Posterior cingulate gyrus (tissue), 11 donors: ENCODE measurements around the gene TTLL8.

Experiments used
- DNase-seq, 10 donors: peaks; one replicate each; pipeline versions ENCODE4 v3.0.0 to v3.0.0-alpha.2; 2020 to 2021; ENCODE audit warnings: mixed read lengths in 3 of 10
- intact Hi-C: fragments of 100-400 bp; cut with DNase I; formaldehyde crosslinking; loops from one replicate; pipeline ENCODE4 v1.15.1; 2023

Gene TTLL8

DNA sequence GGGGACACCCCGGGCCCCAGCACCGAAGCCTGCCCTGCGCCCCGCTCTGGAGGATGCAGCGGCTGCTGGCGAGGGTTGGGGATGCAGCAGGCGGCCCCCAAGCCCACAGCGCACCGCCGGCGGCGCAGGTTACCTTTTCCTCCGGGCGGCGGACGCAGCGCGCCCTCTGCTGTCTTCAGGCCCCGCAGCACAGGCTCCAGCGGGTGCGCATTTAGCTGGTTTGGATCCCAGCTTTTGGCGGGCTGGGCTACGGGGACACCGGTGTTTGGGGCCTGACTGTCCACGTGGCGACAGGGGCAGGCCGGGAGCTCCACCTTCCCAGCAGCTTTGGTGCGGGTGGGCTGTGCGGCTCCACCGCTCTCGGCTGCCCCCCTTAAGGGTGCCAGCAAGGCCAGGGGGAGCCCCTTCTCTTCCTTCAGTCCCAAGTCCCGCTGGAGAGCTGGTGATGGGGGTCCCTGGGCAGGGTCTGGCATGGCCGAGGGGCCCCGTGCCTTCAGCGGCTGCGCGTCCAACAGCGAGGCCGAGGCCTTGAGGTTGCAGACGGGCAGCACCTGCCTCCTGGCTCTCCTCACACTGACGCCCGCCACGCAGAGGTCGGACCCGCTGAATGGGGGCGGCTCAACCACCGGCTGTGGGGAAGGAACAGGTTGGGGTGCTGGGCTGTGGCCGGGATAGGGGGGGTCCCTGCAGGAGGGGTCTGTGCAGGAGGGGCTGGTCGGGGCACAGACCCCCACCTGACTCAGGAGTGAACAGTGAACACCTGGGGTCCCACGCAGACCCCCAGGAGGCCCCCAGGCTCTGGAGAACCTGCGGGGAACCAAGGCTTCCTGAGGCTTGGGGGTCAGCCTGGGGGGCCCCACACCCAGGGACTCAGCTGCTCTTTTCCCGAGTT lies 27.6 kb downstream of the TTLL8 start:
- DNase-seq, result peak; percentile 39 to 96 (median 74)
- intact Hi-C loops, result loop anchor here (1.0 to 5.0 kb wide), 2 partner anchors 33 to 101 kb away; no protein-coding TSS in a partner anchor

DNA sequence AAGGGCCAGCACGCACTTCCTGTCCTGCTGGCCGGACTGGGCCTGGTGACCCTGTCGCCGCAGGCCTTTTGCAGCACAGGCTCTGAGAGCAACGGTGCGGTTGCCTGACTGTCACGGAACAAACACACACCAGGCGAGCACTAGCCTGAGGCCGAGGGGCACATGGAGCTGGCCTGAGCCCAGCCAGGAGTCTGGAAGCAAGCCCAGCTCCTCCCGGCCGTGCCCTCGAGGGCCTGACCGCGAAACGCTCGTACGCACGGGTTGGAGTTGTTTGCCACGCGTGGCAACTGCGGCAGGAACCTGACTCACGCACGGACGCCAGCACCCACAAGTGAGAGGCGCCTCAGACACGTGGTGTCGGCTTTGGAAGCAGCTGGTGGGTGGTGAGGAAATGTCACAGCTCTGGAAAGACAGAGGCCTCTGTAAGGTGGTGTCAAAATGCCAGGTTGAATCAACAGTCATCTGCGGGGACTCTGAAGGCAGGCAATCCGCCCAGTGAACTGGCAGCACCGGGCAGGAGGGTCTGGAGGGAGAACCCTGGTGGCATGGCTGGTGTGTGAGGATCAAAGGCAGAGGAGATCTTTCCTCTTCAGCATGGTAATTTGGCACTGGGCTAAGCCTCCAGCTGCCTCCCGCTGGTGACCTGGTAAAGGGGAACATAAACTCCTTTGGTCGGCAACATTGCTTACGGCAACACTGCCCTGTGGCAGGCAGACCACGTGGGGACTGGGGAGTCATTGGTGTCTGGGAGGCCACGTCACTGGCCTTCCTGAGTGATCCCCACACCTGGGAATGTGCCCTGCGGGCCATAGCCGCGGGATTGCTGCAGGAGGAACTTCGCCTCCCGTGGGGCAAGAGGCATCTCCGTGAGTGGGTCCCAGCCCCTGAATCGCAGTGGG lies 30.2 kb downstream of the TTLL8 start:
- intact Hi-C loops, result no loop called here
- DNase-seq, result peak in 6 of 10 donors; percentile 22 to 90 (median 74)

- intact Hi-C loops, result no loop called here
- peak in 1 of 10 donors; percentile 46 for DNase-seq
Measured at GRCh38 chr22:50025993-50026392, 32.1 kb downstream of the TTLL8 start.

GRCh38 chr22:50022171-50022819 lies 35.8 kb downstream of the TTLL8 start:
- intact Hi-C loops, result no loop called here
- peak in 1 of 10 donors; percentile 17 for DNase-seq

GRCh38 chr22:50020606-50021005 lies 37.5 kb downstream of the TTLL8 start:
- peak in 1 of 10 donors; percentile 17 for DNase-seq

GRCh38 chr22:50019316-50019715 lies 38.8 kb downstream of the TTLL8 start:
- intact Hi-C loops, result no loop called here
- DNase-seq, result peak in 1 of 10 donors; percentile 38

More at GRCh38 chr22:50020606-50021005, 37.5 kb downstream of the TTLL8 start:
- intact Hi-C loops, result no loop called here

- no peak for DNase-seq
- intact Hi-C loops, result no loop called here
Measured at GRCh38 chr22:50018608-50019285, 39.4 kb downstream of the TTLL8 start.

GRCh38 chr22:50017701-50018224 lies 40.3 kb downstream of the TTLL8 start:
- intact Hi-C loops, result no loop called here
- DNase-seq, result peak in 3 of 10 donors; percentile 28 to 36 (median 28)

GRCh38 chr22:50016988-50017700 lies 41.0 kb downstream of the TTLL8 start:
- peak in 4 of 10 donors; percentile 4 to 77 (median 64) for DNase-seq
- intact Hi-C loops, result no loop called here

- intact Hi-C loops, result no loop called here
- peak in 2 of 10 donors; percentile 80 to 83 for DNase-seq
Measured at GRCh38 chr22:50016308-50016987, 41.6 kb downstream of the TTLL8 start.

DNA sequence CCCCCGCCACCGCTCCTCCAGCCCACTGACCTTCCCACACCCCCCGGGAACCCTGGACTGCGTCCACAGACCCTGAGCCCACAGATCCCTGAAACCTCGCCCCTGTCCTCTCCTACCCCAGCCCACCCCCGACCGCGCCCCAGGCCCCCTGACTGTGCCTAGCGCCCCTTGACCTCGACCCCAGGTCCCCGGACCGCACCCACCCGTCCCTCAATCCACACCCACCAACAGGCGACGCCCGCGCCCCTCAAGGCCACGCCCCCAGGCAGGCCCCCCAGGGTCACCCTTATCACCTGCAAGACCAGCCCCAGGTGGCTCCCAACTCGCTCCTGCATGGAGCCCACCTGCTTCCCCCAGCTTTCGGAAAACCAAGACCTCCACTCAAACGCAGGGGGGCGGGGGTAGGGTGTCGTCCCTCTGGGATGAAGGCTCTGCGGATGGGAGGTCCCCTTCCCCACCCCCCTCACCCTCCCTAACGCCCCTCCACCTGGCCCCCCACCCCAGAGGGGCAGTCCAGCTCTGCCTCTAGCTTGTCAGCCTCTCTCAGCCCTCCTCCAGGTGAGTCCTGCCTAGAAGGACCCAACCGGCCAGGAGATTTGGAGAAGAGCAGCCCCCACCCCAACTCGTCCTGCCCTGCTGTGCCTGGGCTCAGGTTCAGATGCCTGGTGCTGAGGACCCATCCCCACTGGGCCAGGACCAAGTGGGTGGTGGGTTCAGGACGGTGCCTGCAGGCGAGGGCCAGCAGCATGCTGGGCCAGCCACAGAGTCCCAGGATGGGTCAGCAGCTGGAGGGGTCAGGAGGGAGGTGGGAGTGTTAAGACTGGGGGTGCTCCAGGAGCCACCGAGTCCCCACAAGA lies 42.4 kb downstream of the TTLL8 start:
- intact Hi-C loops, result no loop called here
- peak in 4 of 10 donors; percentile 3 to 80 (median 38) for DNase-seq

- peak in 3 of 10 donors; percentile 11 to 80 (median 55) for DNase-seq
- intact Hi-C loops, result no loop called here
Measured at GRCh38 chr22:50014655-50015401, 43.3 kb downstream of the TTLL8 start.

GRCh38 chr22:50014053-50014501 lies 44.0 kb downstream of the TTLL8 start:
- intact Hi-C loops, result no loop called here
- DNase-seq, result peak in 2 of 10 donors; percentile 69 to 76

DNA sequence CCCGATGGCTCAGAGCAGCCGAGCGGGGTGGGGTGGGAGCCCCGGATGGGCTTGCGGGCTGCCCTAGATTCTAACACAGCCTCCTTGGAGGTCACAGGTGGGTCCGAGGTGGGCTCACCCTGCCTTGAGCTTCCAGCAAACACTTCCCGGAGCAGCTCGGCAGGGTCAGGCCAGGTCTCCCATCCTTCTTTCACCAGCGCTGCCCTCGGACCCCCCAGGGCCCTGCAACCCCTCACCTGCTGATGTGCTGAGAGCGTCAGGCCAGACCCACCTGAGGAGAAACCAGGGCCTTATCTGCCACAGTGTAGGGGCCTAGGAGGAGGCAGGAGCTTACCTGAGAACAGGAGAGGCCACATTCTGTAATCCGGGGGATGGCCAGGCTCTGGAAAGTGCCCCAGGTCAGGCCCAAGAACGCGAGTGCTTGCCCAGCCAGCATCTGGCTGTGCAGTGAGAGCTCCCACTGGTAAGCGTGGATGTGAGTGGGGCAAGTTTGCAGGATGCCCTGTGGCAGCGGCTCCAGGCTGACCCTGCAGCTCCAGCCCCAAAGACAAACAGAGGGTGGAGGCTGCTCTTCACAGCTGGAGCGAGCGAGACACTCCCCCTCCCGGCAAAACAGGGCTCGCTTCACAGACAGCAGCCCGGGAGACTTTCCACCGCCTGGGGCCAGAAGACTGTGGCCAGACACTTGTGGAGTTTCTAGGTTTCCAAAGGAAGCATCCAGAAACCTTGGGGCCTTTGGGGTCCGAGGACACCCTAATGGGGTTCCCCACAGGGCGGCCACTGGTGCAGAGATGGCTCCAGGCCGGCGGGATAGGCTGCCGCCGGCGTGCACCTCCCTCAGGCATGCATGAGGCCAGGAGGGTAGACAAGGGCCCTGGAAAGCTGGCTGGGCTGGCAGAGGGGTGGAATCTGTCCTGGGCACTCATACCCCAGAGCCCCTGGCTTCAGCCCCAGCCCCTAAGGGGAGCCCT lies 45.6 kb downstream of the TTLL8 start, which contains the start of gene IL17REL:
TSS of gene IL17REL (minus strand) at position 555 of the 971 bp plus-strand sequence. CDS start at position 436, 119 bp downstream.
- peak in 4 of 10 donors; percentile 11 to 84 (median 42) for DNase-seq
- intact Hi-C loops, result no loop called here
